GM12878 (cell line): Measurements from ENCODE around the gene UBL4A. TPM values are rescaled to one million over a fixed set of nuclear protein-coding genes. Genes with fewer than 3 reads are reported as not detected.

Source experiments
- ATAC-seq: fragments of 200-7000 bp; cut with Tn5 transposase; 3 replicates; pipeline ENCODE4 v1.9.1; 2020; ENCODE audit warnings: mild to moderate bottlenecking, moderate library complexity
- BruUV-seq: library from RNA; stranded (reverse); fragments of 400-500 nt; replicated peaks from 2 replicates; lab custom pipeline; 2021; lab: Mats Ljungman, UMichigan
- CTCF ChIA-PET: fragments of 300-600 bp; sonication (Branson Sonifier 250); formaldehyde crosslinking; extraction: SDS; loops from one replicate; lab custom pipeline; 2021; ENCODE audit warnings: inconsistent platforms; lab: Yijun Ruan, JAX
- POLR2A ChIA-PET: fragments of 350-600 bp; formaldehyde crosslinking; extraction: SDS; loops from one replicate; lab custom pipeline; 2021; ENCODE audit warnings: inconsistent platforms; lab: Charles Lee
- RAD21 ChIA-PET: fragments of 300-600 bp; sonication (Branson Sonifier 250); formaldehyde crosslinking; loops from one replicate; lab custom pipeline; 2023; ENCODE audit warnings: antibody characterized with exemption; ENCODE audit not compliant: unreplicated experiment; lab: Charles Lee
- SMC1A ChIA-PET: fragments of 300-600 bp; sonication (Branson Sonifier 250); formaldehyde crosslinking; loops from one replicate; lab custom pipeline; 2023; ENCODE audit not compliant: unreplicated experiment, uncharacterized antibody; lab: Charles Lee
- DNase-seq: peaks from one replicate; pipeline ENCODE4 v3.0.0-alpha.2; 2011; ENCODE audit warnings: low read depth, low spot score
- FAIRE-seq: peaks from 3 replicates; lab custom pipeline; 2011; peaks lifted over from hg19 to GRCh38; lab: Jason Lieb, UNC
- H2AFZ ChIP-seq: 2 replicates; pipeline ENCODE4 v1.6.0; 2011; ENCODE audit warnings: low read depth, low read length, control low read depth; ENCODE audit not compliant: control insufficient read depth
- H3K27ac ChIP-seq: 2 replicates; pipeline ENCODE4 v1.5.1; 2011; ENCODE audit warnings: control low read depth; ENCODE audit not compliant: control insufficient read depth, insufficient read depth
- H3K27me3 ChIP-seq, 2 experiments: replicated peaks in 1 of 2; 2 replicates each; pipeline versions ENCODE4 v1.6.0 to v1.6.1; 2011; ENCODE audit warnings: low read length in 1 of 2; ENCODE audit not compliant: control insufficient read depth in 2 of 2, insufficient read depth in 2 of 2
- H3K36me3 ChIP-seq, 2 experiments: 2 replicates each; pipeline ENCODE4 v1.5.1; 2011; ENCODE audit warnings: low read length in 1 of 2; ENCODE audit not compliant: control insufficient read depth in 2 of 2, insufficient read depth in 2 of 2
- H3K4me1 ChIP-seq: 2 replicates; pipeline ENCODE4 v1.6.1; 2011; ENCODE audit warnings: mild to moderate bottlenecking, low read length, moderate library complexity, mixed read lengths; ENCODE audit not compliant: control insufficient read depth, insufficient read depth
- H3K4me2 ChIP-seq: 2 replicates; pipeline ENCODE4 v1.6.0; 2011; ENCODE audit warnings: control low read depth; ENCODE audit not compliant: control insufficient read depth, insufficient read depth
- H3K4me3 ChIP-seq: fragments of 200-600 bp; sonication (generic); 2 replicates; pipeline ENCODE4 v1.5.1; 2016
- H3K79me2 ChIP-seq: 2 replicates; pipeline ENCODE4 v1.6.0; 2011; ENCODE audit warnings: low read length; ENCODE audit not compliant: control insufficient read depth, insufficient read depth
- H3K9ac ChIP-seq: 2 replicates; pipeline ENCODE4 v1.8.0; 2011; ENCODE audit warnings: low read length, control low read depth, mixed read lengths; ENCODE audit not compliant: control insufficient read depth, insufficient read depth
- H3K9me3 ChIP-seq: replicated peaks from 3 replicates; pipeline ENCODE4 v1.5.1; 2011; ENCODE audit warnings: mild to moderate bottlenecking, low read length; ENCODE audit not compliant: control insufficient read depth, insufficient read depth
- H4K20me1 ChIP-seq: 2 replicates; pipeline ENCODE4 v1.6.0; 2011; ENCODE audit not compliant: control insufficient read depth, insufficient read depth
- CBFB ChIP-seq: IDR thresholded peaks from 2 replicates; pipeline ENCODE4 v1.6.1; 2016; ENCODE audit warnings: antibody characterized with exemption, low read depth
- CHD1 ChIP-seq: IDR thresholded peaks from 2 replicates; pipeline ENCODE4 v1.6.1; 2012; ENCODE audit warnings: low read depth, low read length, improper control_type of control experiment
- KAT2A ChIP-seq: conservative IDR thresholded peaks from 2 replicates; pipeline ENCODE4 v1.6.1; 2011; ENCODE audit warnings: low read depth, low read length; ENCODE audit not compliant: control insufficient read depth
- MEF2A ChIP-seq: IDR thresholded peaks from 2 replicates; pipeline ENCODE4 v1.6.1; 2011; ENCODE audit warnings: low read depth, mild to moderate bottlenecking, low read length, moderate library complexity; ENCODE audit not compliant: insufficient read depth
- ZBTB11 ChIP-seq: fragments of 450-650 bp; formaldehyde crosslinking; IDR thresholded peaks from 2 replicates; pipeline ENCODE4 v1.5.0; 2022; ENCODE audit warnings: mild to moderate bottlenecking, missing genetic modification characterization
- WGBS: methylation state at CpG from one replicate; pipeline ENCODE4 v1.1.6; 2016; ENCODE audit warnings: low lambda C conversion rate; ENCODE audit not compliant: insufficient replicate concordance, insufficient coverage; ENCODE audit errors: missing lambda C conversion rate; 5-methylcytosine and 5-hydroxymethylcytosine counted together
- in situ Hi-C: fragments of 300-500 bp; cut with MboI; formaldehyde crosslinking; loops from 9 replicates; pipeline ENCODE4 v1.14.3; 2018; ENCODE audit warnings: mixed read lengths
- intact Hi-C: fragments of 100-400 bp; cut with micrococcal nuclease; formaldehyde crosslinking; loops from one replicate; pipeline ENCODE4 v1.14.2; 2022; ENCODE audit not compliant: unreplicated experiment
- polyA plus RNA-seq, 11 experiments: library from polyadenylated mRNA; depleted of rRNA in 4 of 11; unstranded in 6 of 11; stranded (reverse) in 5 of 11; fragments of >200 nt; fragmentation: Nextera tagmentation in 4 of 11; fragmentation: Illumina TruSeq in 1 of 11; extraction: Ambion mirVana in 4 of 11; extraction: Trizol in 1 of 11; gene quantifications; 1 replicate in 1 of 11; 2 replicates in 10 of 11; pipeline versions ENCODE4 v1.2.1 to v1.2.3, GENCODE V29; 2011 to 2016; ENCODE audit warnings: inconsistent platforms in 2 of 11, missing spikeins in 2 of 11, low read depth in 1 of 11
- total RNA-seq, 4 experiments: library from RNA; depleted of rRNA in 3 of 4; stranded (reverse); fragments of >200 nt in 3 of 4; fragmentation: Illumina TruSeq in 1 of 4; extraction: Trizol in 1 of 4; gene quantifications; 2 replicates each; pipeline versions ENCODE4 v1.2.1 to v1.2.3, GENCODE V29; 2013 to 2021

Gene UBL4A
- total and polyA plus RNA-seq, 10 of the 15 experiments (the other 5 are each of a cell fraction or from before 2014, with no cell fraction given), result 4.2 to 49.9 (median 34.0) TPM

- Histone ChIP-seq H2AFZ (no peak overlapping the region), H3K4me3 (no peak overlapping the region), H3K9me3 (no peaks in the 10 kb centered on the region; the same call in 2 of the 3 replicates), H4K20me1 (no peaks in the 10 kb centered on the region), H3K27me3 (no peaks in the 10 kb centered on the region), H3K36me3 (peaks cover 0 to 2% of the 10 kb centered on the region in 2 experiments; a peak in 2 of 4 replicates), H3K79me2 (peaks cover 21% of the 10 kb centered on the region), H3K4me2 (no peak overlapping the region), H3K4me1 (peaks cover 8% of the 10 kb centered on the region; the same call in 1 of the 2 replicates), H3K9ac (no peak overlapping the region), H3K27ac (no peak overlapping the region)
- RAD21 ChIA-PET, result no interaction called here
- WGBS, result 71% methylated on average over 20 of the region's 20 CpGs
- CTCF ChIA-PET, result interaction anchor here (2.4 kb wide), 1 partner anchor 39 kb away, joined by 13 read pairs; no protein-coding TSS in a partner anchor
- SMC1A ChIA-PET, result interaction anchor here (2.2 kb wide), 1 partner anchor 39 kb away, joined by 7 read pairs; no protein-coding TSS in a partner anchor
- ATAC-seq, result no peak
- no peak for FAIRE-seq
- DNase-seq, result no peak
- in situ Hi-C loops (no loop called here), intact Hi-C loops (no loop called here)
- POLR2A ChIA-PET, result interaction anchor here (0.6 to 3.3 kb wide), 4 partner anchors 9 to 61 kb away, joined by 3 to 14 read pairs (median 4); no protein-coding TSS in a partner anchor
- BruUV-seq, result no TSS peak
- no peak for TF ChIP-seq CHD1
- TF ChIP-seq KAT2A, result no peak
- no peak for TF ChIP-seq ZBTB11
- no peak for TF ChIP-seq CBFB
- no peak for TF ChIP-seq MEF2A
Measured at GRCh38 chrX:154488336-154489075, 2.1 kb upstream of the UBL4A start.
